Activated CD8-positive, alpha-beta memory T cell treated with anti-CD3 and anti-CD28 coated beads, Interleukin-2, amount 50 U/mL, for 1 hour (primary cell): ENCODE data around the gene KCNN3.

Source experiments
- DNase-seq: peaks from one replicate; pipeline ENCODE4 v3.0.0-alpha.2; 2020; ENCODE audit errors: extremely low read depth

KCNN3 gene

GRCh38 chr1:154879038-154879421 is 8.9 kb upstream of the KCNN3 start:
- DNase-seq, result no peak

DNA sequence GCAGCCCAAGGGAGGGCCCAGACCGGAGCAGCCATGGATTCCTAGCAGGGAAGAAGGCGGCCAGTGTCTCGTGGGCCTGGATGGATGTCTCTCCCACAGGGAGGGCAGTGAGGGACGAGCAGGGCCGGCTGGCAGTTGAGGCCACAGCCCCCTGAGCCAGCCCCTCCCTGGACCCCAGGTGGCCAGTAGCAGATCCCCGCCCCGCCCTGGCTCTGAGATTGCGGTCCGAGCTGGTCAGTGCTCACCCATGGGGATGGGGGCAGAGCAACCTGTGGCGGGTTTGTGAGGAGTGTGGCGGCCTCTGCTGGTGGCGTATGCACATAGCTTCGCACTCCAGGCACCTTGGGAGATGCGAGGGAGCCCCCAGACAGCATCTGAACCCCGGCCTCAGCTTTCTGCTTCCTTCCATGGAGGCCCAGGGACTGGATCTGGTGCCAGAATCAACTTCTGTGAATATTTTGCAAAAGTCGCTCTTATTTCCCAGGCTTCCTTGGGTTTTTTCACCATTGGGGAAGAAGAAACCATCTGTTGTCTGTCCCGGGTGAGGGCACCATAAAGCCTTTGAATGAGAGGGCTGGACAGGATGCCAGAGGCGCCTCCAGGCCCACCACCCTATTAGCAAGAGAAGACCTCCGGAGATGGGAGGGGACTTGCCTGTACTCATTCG is 8.4 kb upstream of the KCNN3 start:
- peak; percentile 28 for DNase-seq

DNA sequence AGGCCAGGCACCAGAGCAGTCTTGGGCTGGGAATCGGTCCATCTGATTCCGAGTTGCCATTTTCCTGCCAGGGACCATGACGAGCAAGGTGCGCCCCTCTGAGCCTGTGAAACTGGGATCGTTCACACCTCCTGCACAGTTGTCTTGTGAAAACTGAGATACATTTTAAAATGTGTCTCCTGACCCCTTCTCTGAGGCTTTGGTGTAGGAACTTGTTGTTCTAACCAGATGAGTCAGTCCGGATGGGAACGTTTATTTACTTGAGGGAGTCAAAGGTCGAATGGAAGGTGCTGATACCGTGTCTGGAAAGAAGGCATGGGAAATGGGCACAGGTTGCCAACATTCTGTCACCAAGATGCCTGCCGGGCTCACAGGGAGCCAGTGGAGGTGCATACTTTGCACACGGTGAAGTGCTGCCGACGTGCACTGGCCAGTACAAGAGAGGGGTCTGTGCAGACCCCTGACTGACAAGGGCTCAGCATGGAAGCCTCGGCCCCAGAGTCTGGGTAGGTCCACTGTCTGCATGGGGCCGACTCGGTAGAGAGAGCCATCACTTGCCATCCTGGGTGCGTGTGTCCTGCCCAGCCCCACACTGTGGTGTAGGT is 7.4 kb upstream of the KCNN3 start:
- DNase-seq, result no peak

GRCh38 chr1:154876842-154877369 is 6.8 kb upstream of the KCNN3 start:
- DNase-seq, result no peak

GRCh38 chr1:154874465-154874864 is 4.4 kb upstream of the KCNN3 start:
- no peak for DNase-seq

- no peak for DNase-seq
Measured at GRCh38 chr1:154873321-154873950, 3.4 kb upstream of the KCNN3 start.

DNA sequence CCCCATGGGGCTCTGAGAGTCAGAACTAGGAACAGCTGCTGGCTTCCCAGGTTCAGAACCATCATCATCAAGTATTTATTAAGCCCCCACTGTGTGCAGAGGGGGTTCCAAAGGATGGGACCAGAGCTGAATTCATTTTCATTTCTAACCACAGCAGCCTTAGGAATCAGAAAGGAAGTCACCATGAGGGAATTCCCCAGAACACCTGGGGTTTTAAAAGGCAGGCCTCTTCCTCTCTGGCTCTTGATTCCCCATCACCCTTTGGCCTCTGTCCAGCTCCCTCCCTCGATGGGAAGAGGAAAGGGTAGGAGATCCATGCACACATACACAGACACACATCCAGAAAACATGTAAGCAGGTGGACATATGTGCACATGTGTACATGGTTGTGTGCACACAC is 1.3 kb upstream of the KCNN3 start:
- DNase-seq, result no peak

GRCh38 chr1:154870734-154871133 is 653 bp upstream of the KCNN3 start:
- DNase-seq, result no peak

GRCh38 chr1:154869351-154870114 is 548 bp downstream of the KCNN3 start:
- no peak for DNase-seq

DNA sequence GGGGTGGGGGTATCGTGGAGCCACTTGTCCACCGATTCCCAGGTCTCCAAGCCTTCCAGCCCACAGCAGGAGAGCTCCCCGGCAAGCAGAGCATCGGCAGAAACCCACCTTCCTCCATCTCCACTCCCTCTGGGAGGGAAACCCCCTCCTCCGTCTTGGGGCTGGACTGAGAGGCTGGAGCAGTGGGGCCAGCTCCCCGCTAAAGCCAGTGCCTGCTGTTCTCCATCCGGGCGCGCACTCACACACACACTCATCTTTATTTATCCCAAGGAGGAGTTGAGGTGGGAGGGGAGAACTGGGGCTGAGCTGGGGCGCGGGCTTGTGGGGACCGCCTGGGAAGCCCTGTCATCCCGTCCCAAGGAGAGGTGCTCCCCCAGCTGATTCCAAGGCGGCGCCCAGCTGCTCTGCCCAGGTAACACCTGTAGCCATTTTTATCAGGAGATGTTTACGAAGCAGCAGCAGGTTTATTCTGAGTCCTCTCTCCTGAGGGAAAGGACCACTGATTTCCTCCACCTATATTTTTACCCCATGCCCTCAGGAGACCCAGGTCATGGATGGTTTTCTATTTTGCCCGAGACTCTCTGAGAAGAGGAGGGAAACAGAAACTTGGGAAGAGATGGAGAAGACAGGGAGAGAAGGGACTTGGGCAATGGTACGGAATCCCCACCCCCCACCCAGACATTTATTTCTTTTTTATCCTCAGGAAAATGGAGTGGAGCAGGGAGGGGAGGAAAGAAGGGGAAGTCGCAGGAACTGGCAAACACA is 2.1 kb downstream of the KCNN3 start:
- DNase-seq, result no peak

- no peak for DNase-seq
Measured at GRCh38 chr1:154867064-154867825, 2.8 kb downstream of the KCNN3 start.

GRCh38 chr1:154866257-154867063 is 3.6 kb downstream of the KCNN3 start:
- DNase-seq, result no peak

- no peak for DNase-seq
Measured at GRCh38 chr1:154865442-154866256, 4.4 kb downstream of the KCNN3 start.

GRCh38 chr1:154864189-154864975 is 5.7 kb downstream of the KCNN3 start:
- DNase-seq, result no peak

- no peak for DNase-seq
Measured at GRCh38 chr1:154863315-154864174, 6.5 kb downstream of the KCNN3 start.

DNA sequence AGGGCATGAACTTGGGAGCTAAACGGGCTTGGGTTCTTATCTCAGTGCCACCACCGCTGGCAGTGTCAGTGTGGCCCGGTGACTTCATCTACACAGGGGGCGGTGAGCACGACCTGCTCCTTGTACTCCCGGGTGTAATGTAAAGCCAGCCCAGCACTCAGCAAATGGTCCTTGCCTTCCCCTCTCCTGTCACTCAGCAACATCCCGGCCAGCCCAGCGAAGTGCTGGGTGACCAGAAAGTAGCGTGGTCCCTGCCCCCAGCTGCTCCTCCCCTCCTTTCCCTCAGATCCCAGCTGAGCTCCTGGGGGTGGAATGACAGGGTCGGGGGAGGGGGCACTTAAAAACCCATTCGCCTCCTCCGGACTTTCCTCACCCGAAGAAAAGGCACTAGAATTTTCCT is 7.2 kb downstream of the KCNN3 start:
- no peak for DNase-seq

DNA sequence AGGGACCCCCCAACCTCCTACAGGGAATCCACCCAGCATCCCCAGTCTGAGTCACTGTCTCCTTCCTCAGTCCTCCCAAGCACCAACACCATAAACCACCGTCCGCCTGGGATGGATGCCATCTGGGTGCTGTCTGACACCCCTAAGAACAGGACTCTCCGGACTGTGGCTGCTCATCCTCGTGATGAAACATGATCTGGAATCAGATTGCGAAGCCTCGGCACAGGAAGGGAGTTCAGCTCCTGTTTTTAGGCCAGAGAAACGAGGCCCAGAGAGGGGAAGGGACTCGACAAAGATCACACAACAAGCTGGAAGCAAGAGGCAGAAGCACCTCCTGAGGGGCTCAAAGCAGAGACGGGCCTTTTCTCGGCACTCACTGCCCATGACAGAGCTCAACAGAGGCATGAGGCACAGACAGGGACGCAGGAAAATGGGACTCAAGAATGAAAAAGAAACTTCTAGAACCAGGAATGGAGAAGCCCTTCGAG is 8.4 kb downstream of the KCNN3 start:
- no peak for DNase-seq
